Measurements from ENCODE around the gene STRN3.

- no peak for TF ChIP-seq POLR2AphosphoS5 (IDR thresholded peaks at IDR 0.05; ENCODE audit: low read depth, low read length)
- no peak for TF ChIP-seq POLR2A (IDR thresholded peaks at IDR 0.05; ENCODE audit: low read depth, low read length)
- TF ChIP-seq TAF1 (IDR thresholded peaks at IDR 0.05; ENCODE audit: low read depth, low read length) = no peak
- TF ChIP-seq SPI1 (IDR thresholded peaks at IDR 0.05; ENCODE audit: low read depth, low read length) = 0 out of 2 replicates have a peak, but pooled peaks have one; percentile 14
- TF ChIP-seq PAX5 (IDR thresholded peaks at IDR 0.05; ENCODE audit: insufficient read depth, low read length, severe bottlenecking) = no peak
These were observed 171.7 kb downstream of the STRN3 start for GRCh38 chr14:30854492-30854891.

Measured in GM12891 (cell line).